ENCODE measurements around the gene P3H2. TPM values are rescaled to one million over a fixed set of nuclear protein-coding genes. Genes with fewer than 3 reads are reported as not detected.
"Not testable (repeated sequence)": the region's sequence is repeated elsewhere in the genome, so short reads cannot be mapped to it uniquely, and the experiment has no call there.

P3H2 gene, protein sequence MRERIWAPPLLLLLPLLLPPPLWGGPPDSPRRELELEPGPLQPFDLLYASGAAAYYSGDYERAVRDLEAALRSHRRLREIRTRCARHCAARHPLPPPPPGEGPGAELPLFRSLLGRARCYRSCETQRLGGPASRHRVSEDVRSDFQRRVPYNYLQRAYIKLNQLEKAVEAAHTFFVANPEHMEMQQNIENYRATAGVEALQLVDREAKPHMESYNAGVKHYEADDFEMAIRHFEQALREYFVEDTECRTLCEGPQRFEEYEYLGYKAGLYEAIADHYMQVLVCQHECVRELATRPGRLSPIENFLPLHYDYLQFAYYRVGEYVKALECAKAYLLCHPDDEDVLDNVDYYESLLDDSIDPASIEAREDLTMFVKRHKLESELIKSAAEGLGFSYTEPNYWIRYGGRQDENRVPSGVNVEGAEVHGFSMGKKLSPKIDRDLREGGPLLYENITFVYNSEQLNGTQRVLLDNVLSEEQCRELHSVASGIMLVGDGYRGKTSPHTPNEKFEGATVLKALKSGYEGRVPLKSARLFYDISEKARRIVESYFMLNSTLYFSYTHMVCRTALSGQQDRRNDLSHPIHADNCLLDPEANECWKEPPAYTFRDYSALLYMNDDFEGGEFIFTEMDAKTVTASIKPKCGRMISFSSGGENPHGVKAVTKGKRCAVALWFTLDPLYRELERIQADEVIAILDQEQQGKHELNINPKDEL
- total RNA-seq (ENCODE audit: insufficient read depth, low replicate concordance), result 22.9 TPM

DNA sequence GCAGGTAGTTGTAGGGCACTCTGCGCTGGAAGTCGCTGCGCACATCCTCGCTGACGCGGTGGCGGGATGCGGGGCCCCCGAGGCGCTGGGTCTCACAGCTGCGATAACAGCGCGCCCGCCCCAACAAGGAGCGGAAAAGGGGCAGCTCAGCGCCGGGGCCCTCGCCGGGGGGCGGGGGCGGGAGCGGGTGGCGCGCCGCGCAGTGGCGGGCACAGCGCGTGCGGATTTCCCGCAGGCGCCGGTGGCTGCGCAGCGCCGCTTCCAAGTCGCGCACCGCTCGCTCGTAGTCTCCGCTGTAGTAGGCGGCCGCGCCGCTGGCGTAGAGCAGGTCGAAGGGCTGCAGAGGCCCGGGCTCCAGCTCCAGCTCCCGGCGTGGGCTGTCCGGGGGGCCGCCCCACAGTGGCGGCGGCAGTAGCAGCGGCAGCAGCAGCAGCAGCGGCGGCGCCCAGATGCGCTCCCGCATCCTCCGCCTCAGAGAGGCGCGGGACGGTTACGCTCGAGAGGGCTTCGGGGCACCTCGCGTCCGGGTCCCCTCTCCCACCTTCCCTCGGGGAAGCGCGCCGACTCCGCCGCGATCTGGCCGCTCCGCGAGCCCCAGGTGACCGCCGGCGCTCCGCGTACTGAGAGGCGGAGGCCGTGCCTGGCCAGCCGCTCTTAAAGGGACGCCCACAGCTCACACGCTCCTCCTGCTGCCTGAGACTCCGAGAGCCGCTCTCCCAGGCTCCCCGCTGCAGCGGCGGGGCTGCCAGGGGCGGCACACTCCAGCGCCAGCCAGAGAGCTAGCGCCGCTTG lies at the start of gene P3H2:
TSS of gene P3H2 (minus strand) at position 629 of the 792 bp plus-strand sequence. CDS start at position 463, 166 bp downstream.
- peak; percentile 96 for DNase-seq (ENCODE audit: low spot score)

DNA sequence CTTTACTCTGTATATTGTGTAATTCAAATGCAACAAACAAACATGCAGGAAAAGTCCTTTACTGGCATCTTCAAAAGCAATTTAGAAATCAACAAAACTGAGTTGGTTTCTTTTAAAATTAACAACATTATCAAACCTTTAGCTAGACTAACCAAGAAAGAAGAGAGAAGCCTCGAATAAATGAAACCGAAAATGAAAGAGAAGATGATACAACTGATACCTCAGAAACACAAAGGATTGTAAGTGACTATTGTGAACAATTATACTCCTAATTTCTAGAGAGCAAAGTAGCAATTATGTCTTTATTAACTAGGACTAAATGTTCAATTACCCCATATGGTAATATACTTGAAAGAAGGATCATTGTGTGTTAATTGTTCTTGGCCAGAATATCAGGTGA lies 49.2 kb upstream of the P3H2 start:
- no peak for DNase-seq (ENCODE audit: low spot score)

DNA sequence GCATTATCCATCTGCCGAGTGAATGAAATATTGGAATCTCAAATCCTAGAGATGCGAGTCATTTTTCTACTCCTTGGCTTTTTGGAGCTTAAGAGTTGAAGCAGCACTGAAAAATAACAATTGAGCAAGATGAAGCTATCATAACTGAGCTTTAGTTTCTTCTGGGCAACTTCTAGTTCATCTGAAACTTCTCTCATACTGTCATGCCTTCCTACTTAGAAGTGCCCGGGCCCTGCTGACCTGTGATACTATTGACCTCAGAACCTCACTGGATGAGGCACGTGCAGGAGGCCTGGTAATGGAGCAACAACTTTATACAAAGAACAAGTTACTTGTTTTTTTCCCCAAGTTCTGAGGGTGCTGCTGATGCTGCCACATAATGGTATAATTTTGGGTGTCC lies 48.5 kb upstream of the P3H2 start:
- no peak for DNase-seq (ENCODE audit: low spot score)

DNA sequence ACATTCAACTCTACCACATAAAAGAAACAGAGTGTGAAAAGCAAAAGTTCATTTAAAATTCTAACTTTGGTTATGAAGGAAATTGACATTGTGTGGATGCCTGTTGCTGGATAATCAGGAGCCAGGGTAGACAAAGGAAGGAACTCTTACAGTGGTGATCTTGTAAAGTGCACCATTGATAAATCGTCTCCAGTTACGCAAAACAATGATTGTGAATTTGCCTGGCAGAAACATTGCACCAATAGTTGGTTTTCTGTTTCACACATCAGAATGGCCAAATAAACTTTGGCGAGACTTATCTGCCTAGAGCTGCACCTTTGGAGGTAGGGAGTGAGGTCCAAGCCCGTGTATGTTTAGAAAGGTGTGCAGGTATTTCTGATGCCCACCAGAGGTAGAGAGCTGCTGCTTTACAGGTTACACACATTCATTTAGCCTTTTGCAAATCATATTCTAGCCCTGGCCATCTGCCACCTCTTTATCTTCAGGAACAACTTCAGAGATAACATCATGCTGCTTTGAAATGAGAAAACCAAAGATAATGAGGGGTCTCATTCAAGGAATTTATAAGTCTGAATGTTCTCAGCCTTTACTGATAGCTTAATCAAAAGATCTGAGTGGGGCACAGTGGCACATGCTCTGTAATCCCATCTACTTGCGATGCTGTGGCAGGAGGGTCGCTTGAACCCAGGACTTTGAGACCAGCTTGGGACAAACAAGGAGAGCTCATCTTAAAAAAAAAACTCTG lies 47.4 kb upstream of the P3H2 start:
- DNase-seq (ENCODE audit: low spot score), result no peak

DNA sequence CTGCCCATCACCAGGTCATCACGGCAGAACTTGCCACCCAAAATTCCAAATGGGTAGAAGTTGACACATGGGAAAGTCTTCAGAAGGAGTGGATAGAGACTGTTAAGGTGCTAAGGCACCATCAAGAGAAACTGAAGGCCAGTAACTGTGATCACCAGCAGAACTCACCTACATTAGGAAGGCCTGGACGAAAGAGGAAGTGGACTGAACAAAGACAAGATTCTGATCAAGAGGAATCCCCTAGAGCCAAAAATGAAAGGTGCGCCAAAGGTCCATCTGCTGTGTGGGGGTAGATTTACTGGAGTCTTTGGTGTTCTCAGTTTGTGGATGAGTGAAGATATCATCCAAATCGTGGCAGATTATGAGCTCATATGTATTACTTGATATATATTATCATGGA lies 46.3 kb upstream of the P3H2 start:
- DNase-seq (ENCODE audit: low spot score), result no peak

DNA sequence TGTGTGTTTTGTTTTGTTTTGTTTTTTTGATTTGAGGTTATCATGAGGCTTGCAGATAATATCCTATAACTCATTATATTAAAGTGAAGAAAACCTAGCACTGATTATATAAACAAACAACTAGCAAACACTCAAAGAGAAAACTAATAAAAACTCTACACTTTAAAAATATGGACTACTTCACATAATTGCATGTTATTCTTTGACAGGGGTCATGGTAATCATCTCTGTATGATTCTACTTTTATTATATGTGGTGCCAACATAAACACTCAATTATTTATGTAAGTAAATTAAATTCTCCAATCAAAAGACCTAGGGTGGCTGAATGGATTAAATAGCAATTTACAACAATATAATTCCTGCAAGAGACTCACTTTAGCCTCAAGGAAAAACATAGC lies 44.6 kb upstream of the P3H2 start:
- DNase-seq (ENCODE audit: low spot score), result no peak

DNA sequence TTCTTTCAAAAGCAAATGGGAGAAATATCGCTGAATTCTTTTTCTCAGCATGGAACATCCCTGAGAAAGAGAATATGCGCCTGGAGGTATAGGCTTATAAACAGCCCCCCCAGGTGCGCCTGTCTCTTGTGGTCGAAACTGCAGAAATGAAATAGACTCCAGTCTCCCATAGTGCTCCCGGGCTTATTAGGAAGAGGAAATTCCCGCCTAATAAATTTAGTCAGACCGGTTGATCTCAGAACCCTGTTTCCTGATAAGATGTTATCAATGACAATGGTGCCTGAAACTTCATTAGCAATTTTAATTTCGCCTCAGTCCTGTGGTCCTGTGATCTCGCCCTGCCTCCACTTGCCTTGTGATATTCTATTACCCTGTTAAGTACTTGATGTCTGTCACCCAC lies 41.3 kb upstream of the P3H2 start:
- DNase-seq (ENCODE audit: low spot score), result not testable (repeated sequence)

DNA sequence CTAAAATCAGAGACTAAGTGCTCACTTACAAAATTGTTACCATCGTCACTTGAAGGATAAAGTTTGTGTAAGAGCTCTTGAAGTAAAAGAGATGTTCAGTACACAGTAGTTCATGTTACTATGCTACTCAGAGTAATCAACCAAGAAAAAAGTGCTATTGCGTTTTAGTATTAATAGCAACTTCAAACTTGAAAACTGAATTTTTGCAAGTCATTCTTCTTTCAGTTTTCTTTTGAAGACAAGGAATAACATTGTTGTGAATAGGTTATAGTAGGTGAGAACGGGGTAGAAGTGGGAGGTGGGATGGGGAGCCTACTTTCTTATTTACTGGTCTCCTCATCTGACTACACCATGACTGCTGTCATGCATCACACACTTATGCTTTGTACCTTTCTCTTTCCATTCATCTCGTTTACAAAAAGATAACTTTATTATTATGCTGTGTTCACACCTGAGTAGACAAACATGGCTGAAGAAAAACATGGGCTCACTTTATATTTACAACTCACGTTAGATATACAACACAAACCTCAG lies 39.3 kb upstream of the P3H2 start:
- DNase-seq (ENCODE audit: low spot score), result no peak

DNA sequence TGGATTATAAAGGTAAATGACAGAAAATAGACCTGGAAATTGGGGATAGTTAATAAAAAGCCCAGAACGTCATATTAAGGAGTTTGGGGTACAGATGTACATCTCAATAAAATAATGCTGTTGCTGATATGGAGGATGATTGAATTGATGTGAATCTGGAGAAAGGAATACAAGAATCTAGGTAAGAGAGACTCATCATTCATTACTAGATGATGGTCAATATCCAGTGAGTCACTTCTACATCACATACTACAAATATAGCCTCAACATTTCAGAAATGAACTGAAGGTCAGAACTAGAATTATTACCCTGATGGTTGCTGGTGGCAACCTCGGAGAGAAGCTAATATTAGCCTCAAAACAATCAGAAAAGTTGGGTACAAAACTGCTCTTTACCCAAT lies 37.6 kb upstream of the P3H2 start:
- DNase-seq (ENCODE audit: low spot score), result no peak

DNA sequence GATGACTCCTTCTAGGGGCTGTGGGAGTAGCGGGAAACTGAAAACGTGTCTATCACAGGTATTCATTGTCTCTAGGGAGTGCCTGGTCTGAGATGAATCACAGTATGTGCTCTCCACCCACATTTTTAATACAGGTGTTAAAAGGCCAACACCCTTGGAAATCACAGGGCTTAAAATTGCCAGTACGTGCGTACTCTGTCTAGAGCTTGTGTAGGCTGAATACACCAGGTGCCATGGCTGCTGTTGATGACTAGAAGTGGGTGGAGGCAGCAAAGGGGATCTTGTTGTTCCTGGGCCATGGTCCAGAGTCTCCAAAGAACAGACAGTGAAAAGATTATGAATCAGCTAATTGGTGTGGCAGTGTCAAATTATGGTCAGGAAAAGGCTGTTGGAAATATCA lies 35.1 kb upstream of the P3H2 start:
- no peak for DNase-seq (ENCODE audit: low spot score)

DNA sequence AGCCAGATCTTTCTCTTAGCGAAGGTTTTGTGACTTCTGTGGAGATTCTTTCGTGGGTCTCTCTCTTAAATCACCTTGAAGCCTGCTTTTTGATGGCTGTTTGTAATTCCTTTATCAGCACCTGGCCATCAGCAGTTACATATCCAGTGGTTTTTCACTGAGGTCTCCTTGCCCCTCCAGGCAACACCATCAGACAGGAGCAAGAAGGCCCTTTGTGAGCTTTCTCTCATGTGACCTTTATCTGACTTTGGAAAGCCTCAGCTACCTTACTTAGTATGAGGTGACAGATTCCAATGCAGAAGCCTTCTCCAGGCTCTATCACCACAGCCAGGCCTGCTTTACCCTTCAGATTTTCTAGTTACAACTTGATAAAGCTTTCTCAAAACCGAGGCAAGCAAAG lies 30.0 kb upstream of the P3H2 start:
- DNase-seq (ENCODE audit: low spot score), result no peak

DNA sequence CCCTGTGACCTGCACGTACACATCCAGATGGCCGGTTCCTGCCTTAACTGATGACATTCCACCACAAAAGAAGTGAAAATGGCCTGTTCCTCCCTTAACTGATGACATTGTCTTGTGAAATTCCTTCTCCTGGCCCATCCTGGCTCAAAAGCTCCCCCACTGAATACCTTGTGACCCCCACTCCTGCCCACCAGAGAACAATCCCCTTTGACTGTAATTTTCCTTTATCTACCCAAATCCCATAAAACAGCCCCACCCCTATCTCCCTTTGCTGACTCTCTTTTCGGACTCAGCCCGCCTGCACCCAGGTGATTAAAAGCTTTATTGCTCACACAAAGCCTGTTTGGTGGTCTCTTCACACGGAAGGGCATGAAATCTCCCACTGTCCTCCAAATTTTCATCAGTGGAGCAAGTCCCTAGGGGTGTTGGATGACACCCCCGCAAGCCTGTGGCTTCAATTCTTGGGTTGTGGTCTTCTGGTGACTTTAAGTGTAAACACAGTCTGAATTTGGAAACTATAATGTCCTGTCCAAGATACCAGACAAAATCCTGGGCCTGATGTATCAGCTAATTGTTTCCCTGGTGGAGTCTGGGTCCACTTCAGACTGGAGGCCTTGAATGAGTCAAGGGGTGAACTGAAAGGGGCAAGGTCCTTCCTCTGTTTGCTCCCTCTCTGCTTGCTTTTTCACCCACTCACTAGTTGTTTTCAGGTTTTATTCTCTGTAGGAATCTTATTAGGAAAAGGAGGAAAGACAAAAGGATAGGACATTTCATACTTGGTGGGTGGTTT lies 29.3 kb upstream of the P3H2 start:
- DNase-seq (ENCODE audit: low spot score), result not testable (repeated sequence)

DNA sequence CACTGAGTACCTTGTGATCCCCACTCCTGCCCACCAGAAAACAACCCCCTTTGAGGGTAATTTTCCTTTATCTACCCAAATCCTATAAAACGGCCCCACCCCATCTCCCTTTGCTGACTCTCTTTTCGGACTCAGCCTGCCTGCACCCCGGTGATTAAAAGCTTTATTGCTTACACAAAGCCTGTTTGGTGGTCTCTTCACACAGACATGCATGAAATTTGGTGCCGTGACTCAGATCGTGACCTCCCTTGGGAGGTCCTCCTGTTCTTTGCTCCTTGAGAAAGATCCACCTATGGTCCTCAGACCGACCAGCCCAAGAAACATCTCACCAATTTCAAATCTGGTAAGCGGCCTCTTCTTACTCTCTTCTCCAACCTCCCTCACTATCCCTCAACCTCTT lies 24.1 kb upstream of the P3H2 start:
- DNase-seq (ENCODE audit: low spot score), result not testable (repeated sequence)

DNA sequence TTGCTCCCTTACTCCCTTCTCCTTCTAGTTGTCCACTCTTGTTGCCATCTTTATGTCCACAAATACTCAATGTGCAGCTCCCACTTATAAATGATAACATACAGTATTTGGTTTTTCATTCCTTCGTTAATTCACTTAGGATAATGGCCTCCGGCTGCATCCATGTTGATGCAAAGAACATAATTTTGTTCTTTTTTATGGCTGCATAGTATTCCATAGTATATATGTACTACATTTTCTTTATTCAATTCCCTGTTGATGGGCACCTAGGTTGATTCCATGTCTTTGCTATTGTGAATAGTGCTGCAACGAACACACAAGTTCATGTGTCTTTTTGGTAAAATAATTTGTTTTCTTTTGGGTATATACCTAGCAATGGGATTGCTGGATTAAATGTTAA lies 21.3 kb upstream of the P3H2 start:
- no peak for DNase-seq (ENCODE audit: low spot score)

DNA sequence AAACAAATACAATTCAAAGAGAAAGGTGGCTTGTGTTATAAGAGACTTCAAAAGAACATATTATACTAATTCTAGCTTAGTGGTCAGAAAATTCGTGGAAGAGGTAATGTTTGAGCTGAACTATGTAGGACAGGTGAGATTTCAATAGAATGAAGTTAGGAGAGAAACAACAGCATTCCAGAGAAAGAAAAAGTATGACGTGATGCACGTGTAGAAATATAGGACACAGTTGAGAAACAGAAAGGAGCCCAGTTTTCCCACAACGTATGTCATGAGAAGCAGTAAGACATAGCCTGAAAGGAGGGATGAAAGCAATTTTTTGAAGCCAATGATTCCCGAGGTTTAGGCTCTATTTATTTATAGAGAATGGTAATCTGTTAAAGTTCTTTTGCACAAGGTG lies 18.7 kb upstream of the P3H2 start:
- DNase-seq (ENCODE audit: low spot score), result no peak

DNA sequence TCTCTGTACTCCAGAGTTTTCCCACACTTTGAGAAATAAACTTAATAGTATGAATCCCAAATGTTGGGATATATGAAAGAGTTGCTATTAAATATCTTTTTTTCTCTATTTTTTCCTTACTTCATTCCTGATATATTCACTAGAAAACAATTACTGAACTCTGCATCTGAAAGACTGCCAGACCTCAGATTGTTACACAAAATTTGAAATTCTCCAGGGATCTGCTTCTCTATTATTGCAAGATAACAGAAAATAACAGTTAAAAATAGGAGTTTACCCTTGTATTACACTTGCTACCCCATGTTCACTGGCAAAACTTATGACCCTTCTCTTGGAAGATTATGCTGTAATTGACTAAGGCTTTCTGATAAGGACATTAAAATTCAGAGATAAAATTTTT lies 11.7 kb upstream of the P3H2 start:
- no peak for DNase-seq (ENCODE audit: low spot score)

DNA sequence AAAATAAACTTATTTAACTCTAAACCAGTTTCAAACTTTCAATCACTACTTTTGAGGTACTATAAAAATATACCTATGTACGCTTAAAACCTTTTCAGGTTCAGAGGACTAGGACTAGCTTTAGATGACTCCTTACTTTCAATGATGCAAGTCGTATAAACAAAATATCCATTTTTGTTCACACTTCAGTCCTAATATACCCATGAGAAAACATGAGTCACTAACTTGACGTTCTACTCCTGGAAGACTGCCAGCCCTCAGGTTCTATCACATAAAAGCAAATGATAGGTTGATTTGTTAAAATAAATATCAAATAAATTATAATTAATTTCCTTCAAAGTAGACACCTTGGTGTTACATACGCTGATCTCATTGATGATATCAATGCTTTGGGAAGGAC lies 10.6 kb upstream of the P3H2 start:
- no peak for DNase-seq (ENCODE audit: low spot score)

DNA sequence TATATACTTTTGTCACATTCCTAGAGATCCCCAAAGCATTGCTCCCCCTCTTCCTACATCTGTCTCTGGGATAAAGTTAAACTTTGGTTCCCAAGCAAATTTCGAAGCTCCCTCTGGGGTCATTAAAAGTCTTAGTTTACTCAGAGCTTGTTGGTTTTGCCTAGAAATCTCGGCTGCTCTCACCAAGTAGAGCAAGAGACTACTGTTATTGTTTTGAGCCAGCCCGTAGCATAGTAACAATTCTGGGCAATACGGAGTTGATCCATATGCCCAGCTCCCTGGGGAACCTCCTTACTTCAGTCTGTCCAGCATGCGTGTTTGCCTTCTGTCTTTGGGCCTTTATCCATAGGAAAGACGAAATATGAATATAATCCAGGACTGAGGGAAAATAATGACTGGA lies 10.0 kb upstream of the P3H2 start:
- no peak for DNase-seq (ENCODE audit: low spot score)

DNA sequence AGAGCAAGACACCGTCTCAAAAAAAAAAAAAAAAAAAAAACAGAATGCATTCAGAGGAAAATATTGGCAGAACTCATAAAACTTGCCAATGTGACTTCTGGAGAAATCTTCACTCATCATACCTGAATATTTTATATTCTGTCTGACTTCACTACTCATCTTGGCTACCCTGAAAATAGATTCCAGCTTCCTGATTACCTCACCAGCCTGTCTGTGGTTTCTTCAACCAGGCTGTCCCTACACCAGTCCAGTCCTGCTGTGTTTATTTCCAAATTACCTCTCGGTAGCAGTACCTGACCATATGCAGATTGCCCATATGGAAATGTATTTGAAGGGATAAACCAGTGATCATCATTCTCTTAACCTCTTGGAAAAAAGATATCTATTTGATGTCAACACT lies 9.3 kb upstream of the P3H2 start:
- DNase-seq (ENCODE audit: low spot score), result no peak

DNA sequence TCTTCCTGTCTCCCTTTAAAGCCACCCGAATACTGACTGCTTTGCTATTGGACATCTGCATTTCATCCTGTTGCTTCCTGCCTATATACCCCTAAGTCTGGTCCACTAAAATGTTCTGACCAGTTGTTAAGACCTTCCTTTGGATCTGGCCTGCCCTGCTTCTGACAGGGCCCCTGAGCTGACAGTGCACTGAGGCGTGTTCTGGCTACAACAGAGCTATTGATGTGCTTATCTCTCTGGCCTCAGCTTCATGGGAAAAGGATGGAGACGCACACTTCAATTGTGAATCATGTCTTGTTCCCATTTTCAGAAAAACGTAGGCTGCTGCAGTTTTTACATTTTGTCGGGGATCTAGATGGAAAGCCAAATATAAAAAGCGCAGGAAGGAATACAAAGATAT lies 7.1 kb upstream of the P3H2 start:
- no peak for DNase-seq (ENCODE audit: low spot score)

DNA sequence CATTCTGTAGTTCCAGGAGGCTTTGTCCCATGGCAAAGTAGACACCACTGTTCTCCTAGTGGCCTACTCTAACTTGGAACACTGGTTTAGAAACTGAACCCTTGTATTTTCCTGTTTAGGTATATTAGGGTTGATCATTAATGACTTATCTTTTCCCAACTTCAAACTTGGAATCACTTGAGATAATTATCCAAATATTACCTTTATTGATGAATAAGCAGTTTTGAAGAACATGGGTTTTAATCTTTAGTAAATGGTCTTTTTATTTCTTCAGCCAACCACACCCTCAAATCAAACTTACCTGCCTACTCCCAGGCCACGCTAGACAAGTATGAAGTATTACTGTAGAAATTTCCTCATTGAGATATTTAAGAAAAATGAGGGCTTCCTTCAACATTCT lies 6.5 kb upstream of the P3H2 start:
- no peak for DNase-seq (ENCODE audit: low spot score)
